ENCODE results near the gene PLIN3. TPM values are rescaled to one million over a fixed set of nuclear protein-coding genes. Genes with fewer than 3 reads are reported as not detected.

PLIN3 gene
- 28.7 and 29.0 TPM in 2 replicates for total RNA-seq

- Mint-ChIP-seq H3K4me3 (peak within 1 kb of the TSS; percentile 85), H3K27ac (peak within 1 kb of the TSS; percentile 69), H3K36me3 (ENCODE audit: low read depth) (no peaks in the 10 kb centered on the region), H3K27me3 (no peaks in the 10 kb centered on the region), H3K9me3 (no peaks in the 10 kb centered on the region), H3K4me1 (peaks cover 30% of the 10 kb centered on the region)
- intact Hi-C loops (cut with micrococcal nuclease), result loop anchor here (2.0 kb wide), 2 partner anchors 39 to 101 kb away; partner anchors contain the start of gene KDM4B
- CTCF ChIA-PET, result interaction anchor here (1.3 to 7.7 kb wide), 6 partner anchors 10 to 163 kb away, joined by 4 to 89 read pairs (median 12); partner anchors contain the start of gene FEM1A
- TF ChIP-seq, protein P1, sequence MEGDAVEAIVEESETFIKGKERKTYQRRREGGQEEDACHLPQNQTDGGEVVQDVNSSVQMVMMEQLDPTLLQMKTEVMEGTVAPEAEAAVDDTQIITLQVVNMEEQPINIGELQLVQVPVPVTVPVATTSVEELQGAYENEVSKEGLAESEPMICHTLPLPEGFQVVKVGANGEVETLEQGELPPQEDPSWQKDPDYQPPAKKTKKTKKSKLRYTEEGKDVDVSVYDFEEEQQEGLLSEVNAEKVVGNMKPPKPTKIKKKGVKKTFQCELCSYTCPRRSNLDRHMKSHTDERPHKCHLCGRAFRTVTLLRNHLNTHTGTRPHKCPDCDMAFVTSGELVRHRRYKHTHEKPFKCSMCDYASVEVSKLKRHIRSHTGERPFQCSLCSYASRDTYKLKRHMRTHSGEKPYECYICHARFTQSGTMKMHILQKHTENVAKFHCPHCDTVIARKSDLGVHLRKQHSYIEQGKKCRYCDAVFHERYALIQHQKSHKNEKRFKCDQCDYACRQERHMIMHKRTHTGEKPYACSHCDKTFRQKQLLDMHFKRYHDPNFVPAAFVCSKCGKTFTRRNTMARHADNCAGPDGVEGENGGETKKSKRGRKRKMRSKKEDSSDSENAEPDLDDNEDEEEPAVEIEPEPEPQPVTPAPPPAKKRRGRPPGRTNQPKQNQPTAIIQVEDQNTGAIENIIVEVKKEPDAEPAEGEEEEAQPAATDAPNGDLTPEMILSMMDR (IDR thresholded peaks at IDR 0.05), result no peak
- POLR2A ChIA-PET, result interaction anchor here (0.5 to 2.7 kb wide), 13 partner anchors 10 to 241 kb away, joined by 3 to 14 read pairs (median 4); partner anchors contain the start of genes FEM1A, KDM4B and TICAM1
- peak; percentile 90 for DNase-seq
- peak; percentile 95 for ATAC-seq (ENCODE audit: low read depth)
These were observed at the start of gene PLIN3 for GRCh38 chr19:4867534-4868285. Gene PLIN3 (minus strand): TSS chr19:4867667. CDS start chr19:4861394, 6,273 bp downstream.

DNA sequence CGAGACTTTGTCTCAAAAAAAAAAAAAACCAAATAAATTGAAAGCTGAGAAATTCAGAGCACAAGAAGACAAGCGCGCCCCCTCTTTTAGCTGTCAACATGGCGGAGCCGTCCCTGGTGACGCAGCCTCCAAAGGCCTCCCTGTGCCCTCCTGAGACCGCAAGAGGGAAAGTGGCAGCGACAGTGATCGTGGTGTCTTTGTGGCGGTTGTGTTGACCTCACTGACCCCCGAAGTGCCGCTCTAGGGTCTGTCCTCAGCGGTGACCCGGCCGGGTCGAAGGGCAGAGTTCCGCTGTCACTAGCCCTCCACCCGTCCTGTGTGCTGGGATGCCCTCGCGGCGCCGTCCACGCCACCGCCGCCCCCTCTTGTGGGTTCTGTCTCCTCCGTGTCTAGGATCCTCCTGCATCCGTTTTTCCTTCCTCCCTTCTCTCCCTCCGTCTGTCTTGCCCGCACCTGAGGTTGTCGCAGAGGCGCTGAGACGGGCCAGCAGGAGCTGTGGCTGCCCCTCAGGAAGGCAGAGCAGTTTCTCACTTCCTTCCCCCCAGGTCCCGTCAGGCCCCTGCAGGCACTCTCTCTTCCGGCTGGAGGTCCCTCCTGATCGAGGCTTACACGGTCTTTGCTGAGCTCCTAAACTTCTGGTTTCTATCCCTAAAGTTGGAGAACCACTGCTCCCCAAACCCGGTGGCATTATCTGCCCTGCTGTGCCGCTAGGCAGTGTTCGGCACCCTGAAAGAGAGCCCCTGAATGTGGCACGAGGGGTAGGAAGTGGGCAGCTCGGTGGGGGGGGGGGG, 49.0 kb upstream of the PLIN3 start:
- POLR2A ChIA-PET, result interaction anchor here (0.5 to 2.7 kb wide), 18 partner anchors 10 to 1566 kb away, joined by 3 to 23 read pairs (median 6); partner anchors contain the start of genes FEM1A, KDM4B and PLIN3
- intact Hi-C loops (cut with micrococcal nuclease), result loop anchor here (2.0 kb wide), 1 partner anchor 60 kb away; no protein-coding TSS in a partner anchor
- peak; percentile 75 for ATAC-seq (ENCODE audit: low read depth)
- TF ChIP-seq, protein P1 (IDR thresholded peaks at IDR 0.05), result no peak
- H3K4me1 Mint-ChIP-seq, result peaks cover 54% of the 10 kb centered on the region
- DNase-seq, result peak; percentile 55
- peak overlapping the region; percentile 93 for H3K27ac Mint-ChIP-seq
- peaks cover 3% of the 10 kb centered on the region for H3K36me3 Mint-ChIP-seq (ENCODE audit: low read depth)
- peak overlapping the region; percentile 98 for H3K4me3 Mint-ChIP-seq
- no peaks in the 10 kb centered on the region for H3K27me3 Mint-ChIP-seq
- CTCF ChIA-PET, result interaction anchor here (1.1 to 1.4 kb wide), 4 partner anchors 17 to 115 kb away, joined by 4 to 11 read pairs (median 6); no protein-coding TSS in a partner anchor
- H3K9me3 Mint-ChIP-seq, result no peaks in the 10 kb centered on the region

GRCh38 chr19:4914736-4915501, 47.5 kb upstream of the PLIN3 start:
- ChIA-PET CTCF (interaction anchor here (1.0 to 4.3 kb wide), 3 partner anchors 42 to 106 kb away, joined by 3 to 111 read pairs (median 4); no protein-coding TSS in a partner anchor), POLR2A (interaction anchor here (2.0 to 2.7 kb wide), 2 partner anchors 48 to 54 kb away, joined by 13 to 23 read pairs; partner anchors contain the start of genes KDM4B and PLIN3)
- Mint-ChIP-seq H3K27ac (peak overlapping the region; percentile 93), H3K4me1 (peaks cover 66% of the 10 kb centered on the region), H3K27me3 (no peaks in the 10 kb centered on the region), H3K9me3 (no peaks in the 10 kb centered on the region), H3K36me3 (ENCODE audit: low read depth) (peaks cover 3% of the 10 kb centered on the region), H3K4me3 (peak overlapping the region; percentile 98)
- TF ChIP-seq, protein P1 (IDR thresholded peaks at IDR 0.05), result no peak
- no peak for DNase-seq
- intact Hi-C loops (cut with micrococcal nuclease), result loop anchor here (5.0 kb wide), 1 partner anchor 217 kb away; no protein-coding TSS in a partner anchor
- ATAC-seq (ENCODE audit: low read depth), result peak; percentile 43

- DNase-seq (no peak), ATAC-seq (ENCODE audit: low read depth) (no peak)
- Mint-ChIP-seq H3K27ac (peak overlapping the region; percentile 3), H3K27me3 (no peaks in the 10 kb centered on the region), H3K9me3 (no peaks in the 10 kb centered on the region), H3K4me1 (peaks cover 66% of the 10 kb centered on the region), H3K36me3 (ENCODE audit: low read depth) (peaks cover 3% of the 10 kb centered on the region), H3K4me3 (peak overlapping the region; percentile 98)
- TF ChIP-seq, protein P1 (IDR thresholded peaks at IDR 0.05), result no peak
- POLR2A ChIA-PET, result interaction anchor here (0.6 to 0.8 kb wide), 5 partner anchors 30 to 96 kb away, joined by 3 to 12 read pairs (median 3); no protein-coding TSS in a partner anchor
- CTCF ChIA-PET, result interaction anchor here (0.6 to 4.3 kb wide), 5 partner anchors 41 to 278 kb away, joined by 3 to 111 read pairs (median 4); no protein-coding TSS in a partner anchor
- intact Hi-C loops (cut with micrococcal nuclease), result loop anchor here (5.0 kb wide), 1 partner anchor 218 kb away; no protein-coding TSS in a partner anchor
These were observed 46.7 kb upstream of the PLIN3 start for GRCh38 chr19:4913996-4914735.
